HG02678 (cell line): ENCODE results near the gene WDR82.

Experiments
- ATAC-seq: cut with Tn5 transposase; IDR thresholded peaks from one replicate; pipeline ENCODE4 v1.9.1; 2021; ENCODE audit warnings: mild to moderate bottlenecking, moderate library complexity; ENCODE audit not compliant: unreplicated experiment

Gene WDR82

DNA sequence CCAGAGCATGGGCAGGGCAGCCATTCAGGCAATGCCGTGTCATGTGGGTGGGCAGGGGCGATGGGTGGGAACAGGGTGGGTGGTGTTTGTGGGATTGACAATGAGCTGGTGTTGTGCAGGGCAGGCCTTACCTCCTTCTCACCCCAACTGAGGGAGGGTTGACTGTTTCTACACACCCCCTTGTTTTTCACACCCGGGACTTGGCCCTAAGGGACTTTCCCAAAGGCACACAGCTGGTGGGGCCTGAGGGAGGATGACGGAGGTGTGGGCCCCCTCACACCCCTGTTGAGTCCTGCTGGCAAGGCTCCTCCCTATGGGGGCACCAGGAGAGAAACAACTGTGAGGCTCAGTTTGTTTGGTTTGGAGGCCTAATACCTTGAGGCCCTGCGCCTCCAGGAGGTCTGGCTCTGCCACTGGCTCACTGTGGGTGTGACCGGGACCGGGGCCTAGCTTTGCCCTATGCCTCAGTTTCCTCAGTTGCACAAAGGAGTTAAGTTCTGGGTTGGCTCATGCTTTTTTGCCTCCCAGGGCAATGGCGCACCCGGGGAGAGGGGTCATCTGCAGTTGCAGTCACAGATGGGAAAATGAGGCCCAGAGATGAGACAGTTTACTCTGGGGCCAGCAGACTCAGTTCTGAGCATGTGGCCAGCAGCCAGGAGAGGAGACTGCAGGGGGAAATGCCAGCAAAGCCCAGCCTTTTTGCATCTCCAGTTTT lies 32.6 kb upstream of the WDR82 start:
- ATAC-seq: peak; percentile 62

DNA sequence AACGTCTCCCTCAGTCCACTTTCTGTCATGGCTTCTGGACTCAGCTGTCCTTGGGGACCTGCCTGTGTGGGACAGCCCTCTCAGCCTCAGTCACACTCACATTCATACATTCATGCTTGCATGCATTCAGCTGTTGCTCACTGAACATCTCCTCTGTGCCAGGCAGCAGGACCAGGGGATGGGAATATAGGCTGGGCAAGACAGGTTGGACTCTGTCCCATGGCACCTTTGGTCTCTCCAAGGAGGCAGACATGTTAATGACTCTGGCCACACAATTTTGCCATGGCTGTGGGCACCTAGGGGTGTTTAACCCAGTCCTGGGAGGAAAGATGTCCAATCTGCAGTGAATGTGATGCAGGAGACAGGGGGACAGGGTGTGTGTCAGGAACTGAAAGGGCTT lies 29.9 kb upstream of the WDR82 start:
- ATAC-seq: no peak

DNA sequence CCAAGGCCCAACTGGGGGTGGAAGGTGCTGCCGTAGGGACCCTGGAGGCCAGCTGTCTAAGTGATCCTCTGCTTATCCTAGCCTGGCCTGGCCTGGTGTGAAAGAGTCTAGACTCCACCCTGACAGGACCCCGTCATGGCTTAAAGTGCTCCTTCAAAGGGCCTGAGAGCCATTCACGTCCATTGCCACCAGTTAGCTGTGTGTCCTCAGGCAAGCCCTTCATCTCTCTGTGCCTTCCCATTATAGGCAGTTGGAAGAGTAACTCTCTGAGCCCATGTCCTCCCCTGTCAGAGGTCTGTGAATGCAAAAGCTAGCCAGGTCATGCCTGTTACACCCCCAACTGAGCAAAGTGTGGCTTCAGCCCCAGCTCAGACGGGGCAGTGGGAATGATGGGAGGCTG lies 28.5 kb upstream of the WDR82 start:
- no peak for ATAC-seq

DNA sequence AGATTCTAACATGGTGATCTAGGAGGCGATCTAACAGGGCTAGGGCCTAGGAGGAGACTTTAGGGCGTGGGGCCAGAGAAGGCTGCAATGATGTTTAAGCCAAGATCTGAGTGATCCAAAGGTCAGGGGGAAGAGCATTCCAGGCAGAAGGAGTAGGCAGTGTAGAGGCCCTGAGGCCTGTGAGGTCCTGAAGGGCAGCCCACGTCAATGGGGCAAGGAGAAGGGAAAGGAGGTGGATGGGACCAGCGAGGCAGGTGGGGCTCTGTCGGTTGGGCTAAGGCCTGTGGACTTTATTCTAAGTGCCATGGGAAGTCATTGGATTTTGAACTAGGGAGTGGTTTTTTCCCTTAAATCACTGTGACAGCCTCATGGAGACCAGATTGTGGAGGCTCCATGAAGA lies 27.5 kb upstream of the WDR82 start:
- ATAC-seq: no peak

DNA sequence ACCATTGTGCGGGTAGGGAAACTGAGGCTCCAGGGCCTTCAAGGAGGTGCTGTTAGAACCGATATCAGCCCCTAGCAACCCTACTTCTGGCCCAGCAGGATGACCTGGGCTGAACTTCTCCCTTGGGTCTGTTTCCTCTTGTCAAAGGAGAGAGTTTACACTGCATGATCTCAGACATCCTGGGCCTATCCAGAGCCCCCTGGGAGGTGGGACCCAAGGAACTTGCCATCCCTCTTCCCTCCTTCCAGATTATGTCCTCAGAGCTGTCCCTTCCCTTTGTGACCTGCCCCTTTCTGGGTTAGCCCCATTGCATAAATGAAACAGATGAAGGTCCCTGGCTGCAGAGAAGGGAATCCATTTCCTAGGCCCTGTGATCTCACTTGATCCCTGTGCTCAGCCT lies 25.4 kb upstream of the WDR82 start:
- ATAC-seq: no peak

DNA sequence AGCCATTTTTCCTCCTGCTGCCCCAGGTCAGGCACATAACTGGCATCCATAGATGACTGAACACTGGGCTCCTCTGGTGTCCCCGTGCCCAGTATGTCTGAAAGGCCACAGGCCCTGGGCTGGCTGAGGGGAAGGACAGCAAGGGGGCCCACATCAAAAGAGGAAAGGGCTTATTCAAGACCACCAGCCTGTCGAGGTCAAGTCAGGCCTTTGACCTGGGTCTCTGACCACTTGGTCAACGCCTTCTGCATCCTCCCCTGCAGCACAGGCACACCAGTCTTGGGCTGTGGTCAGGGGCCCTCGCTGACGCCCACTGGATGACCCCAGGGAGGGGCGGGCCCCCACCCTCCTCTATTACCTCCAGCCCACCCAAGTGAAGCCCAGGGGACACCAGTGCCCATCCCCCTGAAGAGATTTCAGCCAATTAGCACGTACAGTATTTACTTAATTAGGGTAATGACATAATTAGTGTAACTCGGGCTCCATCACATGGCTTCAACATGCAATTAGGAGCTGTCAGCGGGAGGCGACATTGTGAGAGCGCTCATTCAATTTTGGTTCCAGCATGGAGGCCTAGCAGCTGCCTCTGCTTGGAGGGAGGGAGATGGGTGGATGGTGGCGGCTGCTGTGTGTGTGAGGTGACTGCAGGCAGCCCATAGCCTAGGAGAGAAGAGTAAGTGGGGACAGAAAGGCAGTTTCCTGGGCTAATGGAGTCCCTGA lies 24.1 kb upstream of the WDR82 start:
- ATAC-seq: no peak

DNA sequence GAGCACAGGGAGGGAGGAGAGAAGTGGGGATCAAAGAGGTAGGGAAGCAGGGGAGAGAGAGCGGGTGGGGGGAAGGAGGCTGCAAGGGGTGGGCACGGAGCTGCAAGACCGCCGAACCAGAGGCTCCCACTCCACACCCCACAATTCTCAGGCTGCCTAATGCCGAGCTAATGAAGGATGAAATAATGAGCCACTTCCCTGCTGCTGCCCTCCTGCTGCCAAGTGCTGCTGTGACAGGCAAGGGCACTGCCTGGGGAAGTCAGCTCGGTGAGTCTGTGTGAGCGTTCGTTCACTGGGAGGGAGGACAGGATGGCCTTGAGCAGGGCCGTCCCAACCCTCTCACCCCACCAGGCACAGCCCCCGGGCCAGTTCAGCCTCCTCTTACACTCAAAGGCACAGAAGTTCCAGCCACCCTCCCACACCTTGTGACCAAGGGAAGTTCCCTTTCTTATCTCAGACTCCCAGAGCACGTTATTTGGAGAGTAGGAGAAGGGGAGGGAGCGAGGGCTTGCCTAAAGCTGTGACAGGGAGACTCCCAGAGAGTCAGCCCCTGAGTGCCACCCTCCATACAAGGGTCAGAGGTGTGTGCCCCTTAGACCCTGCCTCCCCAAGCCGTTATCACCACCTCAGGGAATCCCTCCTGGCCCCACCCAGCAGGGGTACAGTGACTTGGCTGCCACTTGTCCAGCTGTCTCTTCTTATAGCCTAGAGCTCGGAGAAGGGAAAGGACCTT lies 21.6 kb upstream of the WDR82 start:
- no peak for ATAC-seq

DNA sequence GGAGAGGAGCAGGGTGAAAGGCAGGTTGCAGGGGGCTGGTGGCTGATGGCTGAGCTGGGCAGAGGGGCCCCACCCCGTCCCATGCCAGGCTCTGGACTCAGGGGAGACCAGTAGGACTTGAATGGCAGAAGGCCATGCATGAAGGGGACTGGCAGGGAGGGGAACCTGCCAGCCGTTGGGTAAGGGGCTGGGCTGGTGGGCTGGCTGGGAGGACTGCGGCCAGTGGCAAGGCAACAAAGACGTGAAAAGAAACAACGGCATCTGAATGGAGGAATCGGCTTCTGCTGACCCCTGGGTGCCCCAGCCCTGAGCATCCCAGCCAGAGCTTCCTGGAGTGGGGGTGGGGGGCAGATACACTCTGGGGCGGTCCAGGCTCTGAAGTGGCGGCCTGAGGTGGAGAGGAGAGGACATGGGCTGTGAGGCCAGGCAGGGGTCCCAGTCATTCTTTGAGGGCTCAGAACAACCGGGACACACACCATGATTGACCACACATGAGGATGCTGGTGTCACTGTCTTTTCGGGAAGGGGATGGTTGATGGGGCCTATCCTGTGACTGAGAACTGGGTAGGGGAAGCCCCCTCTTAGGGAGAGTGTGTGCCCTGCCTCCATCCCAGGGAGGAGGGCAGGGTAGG lies 20.9 kb upstream of the WDR82 start:
- no peak for ATAC-seq

DNA sequence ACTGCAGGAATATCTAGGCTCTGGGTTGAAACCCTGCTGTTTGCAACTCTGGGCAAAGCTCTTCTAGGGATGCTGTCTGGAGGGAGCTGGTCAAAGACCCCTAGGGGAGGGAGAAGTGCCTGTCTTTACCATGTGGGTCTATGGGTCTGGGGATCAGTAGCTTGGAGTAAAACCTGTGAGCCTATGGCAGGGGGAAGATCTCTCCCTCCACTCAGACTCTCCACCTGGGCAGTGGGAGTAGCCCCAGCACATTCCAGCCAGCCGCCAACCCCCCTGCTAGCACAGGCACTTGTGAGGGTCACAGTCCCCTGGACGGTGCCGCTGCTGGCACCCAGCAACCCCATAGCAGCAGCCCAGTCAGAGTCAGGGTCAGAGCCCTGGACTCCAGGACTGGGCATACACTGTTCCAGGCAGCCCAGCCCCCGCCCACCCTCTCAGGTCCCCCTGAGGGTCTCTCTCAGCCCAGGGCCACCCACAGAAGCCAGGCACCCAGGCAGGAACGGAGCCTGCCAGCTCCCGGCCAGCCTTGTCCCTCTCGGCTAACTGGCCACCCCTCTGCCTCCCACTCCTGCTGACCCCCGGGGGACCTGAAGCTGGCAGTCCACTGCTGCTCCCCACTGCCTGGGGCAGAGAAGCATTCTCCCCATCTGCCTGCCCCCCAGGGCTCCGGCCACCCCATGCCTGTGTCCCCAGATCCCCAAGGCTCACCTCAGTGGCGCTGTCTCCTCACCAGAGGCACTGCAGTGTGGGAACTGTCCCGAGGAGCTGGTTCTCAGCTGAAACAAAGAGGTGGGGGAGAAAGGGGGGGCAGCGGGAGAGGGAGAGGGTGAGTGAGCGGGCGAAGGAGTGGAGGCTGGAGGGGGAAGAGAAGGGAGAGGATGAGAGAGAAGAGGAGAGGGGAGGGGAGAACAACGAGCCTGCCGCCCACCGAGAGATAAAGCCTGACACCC lies 20.0 kb upstream of the WDR82 start:
- no peak for ATAC-seq

DNA sequence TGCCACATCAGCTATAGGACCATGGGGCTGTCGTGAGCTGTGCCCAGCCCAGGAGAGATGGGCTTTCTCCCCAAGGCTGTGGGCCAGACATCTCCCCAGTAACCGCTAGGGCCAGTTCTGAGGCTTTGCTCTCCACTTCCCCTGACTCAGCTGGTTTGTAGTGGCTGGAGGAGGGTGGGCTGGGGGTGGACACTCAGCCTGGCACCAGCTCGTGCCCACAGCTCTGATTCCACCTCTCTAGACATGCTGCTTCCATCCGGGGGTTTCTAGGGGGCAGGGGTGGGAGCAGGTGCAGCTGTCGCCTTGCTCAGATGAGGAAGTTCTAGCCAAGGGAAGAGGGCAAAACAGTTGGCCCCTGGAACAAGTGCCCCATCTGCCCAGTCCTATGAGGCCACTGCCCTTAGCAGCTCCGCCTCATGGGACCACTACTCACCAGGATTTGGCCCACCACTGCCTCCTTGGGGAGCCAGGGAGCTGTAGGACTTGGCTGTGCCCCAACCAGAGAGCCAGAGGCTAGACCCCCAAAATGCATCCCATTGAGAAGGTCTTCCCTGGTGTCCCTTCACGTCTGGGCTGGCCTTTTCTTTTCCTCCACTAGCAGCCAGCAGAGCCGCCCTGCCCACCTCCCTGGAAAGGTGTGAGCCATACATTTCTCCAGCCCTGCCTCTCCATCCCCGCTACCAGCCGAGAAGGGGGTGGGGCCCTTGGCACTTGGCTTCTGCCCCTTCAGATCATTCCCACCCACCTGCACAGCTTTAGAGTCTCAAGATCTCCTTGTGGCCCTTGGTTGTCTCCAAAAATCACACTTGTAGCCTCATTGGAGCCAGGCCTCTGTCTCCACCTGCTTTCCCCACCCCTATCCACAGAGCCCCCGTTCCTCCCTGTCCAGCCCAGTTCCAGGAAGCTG lies 19.0 kb upstream of the WDR82 start:
- ATAC-seq: no peak

DNA sequence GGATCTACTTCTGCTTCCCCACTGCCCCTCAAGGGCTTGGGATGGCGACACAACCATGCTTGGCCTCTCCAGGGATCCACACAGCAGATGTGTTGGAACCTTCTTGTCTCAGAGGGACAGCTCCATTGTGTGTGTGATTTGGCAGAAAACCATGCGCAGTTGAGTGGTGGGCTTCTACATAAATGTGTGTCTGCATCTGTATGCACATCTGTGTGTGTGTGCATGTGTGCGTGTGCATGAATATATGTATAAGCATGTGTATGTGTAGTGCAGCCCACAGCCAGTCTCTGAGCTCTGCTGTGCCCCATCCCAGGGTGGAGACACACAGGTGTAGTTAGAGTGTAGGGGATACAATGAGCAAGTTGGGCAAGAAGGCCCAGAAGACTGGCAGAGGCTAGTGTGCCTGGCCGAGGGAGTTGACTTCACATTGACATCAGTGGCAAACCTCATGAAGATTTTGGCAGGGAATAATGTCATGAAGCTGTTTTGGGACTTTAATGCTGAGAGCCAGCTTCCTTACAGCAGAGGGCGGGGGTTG lies 17.3 kb upstream of the WDR82 start:
- ATAC-seq: no peak

DNA sequence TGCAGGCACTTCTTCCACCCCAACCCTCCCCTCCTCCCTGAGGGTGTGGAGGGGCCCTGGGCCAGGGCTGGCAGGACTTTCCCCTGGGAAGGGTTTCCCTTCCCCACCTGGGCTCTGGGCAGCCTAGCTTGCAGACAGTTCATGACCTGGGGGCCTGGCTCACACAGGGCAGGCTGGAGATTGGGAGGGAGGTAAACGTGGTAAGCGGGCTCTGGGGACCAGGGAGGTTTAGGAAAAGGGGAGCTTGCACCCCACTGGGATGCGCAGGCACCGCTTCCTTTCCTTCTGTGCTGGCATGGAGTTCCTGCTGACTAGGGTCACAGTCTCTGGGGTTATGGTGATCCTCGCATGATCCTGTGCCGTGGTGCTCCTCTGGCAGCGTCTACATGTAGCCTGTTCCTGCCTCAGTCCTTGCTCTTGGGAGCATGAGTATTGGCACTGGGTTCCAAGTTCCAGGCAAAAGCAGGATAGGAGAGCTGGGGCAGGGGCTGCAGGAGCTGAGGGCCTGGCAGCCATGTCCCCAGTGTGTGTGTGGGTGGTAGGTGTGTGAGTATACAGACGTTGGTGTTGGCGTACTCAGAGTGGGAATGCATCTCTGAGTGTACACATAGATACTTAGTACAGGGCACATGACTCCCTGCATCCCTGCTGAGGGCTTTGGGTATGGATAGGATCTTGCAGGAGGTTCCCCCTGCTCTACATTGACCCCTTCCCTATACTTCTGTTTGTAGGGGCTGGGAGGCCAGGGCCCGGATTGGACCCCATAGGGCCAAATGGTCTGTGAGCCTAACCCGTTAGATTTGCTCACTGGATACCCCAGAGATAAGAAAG lies 16.1 kb upstream of the WDR82 start:
- no peak for ATAC-seq

DNA sequence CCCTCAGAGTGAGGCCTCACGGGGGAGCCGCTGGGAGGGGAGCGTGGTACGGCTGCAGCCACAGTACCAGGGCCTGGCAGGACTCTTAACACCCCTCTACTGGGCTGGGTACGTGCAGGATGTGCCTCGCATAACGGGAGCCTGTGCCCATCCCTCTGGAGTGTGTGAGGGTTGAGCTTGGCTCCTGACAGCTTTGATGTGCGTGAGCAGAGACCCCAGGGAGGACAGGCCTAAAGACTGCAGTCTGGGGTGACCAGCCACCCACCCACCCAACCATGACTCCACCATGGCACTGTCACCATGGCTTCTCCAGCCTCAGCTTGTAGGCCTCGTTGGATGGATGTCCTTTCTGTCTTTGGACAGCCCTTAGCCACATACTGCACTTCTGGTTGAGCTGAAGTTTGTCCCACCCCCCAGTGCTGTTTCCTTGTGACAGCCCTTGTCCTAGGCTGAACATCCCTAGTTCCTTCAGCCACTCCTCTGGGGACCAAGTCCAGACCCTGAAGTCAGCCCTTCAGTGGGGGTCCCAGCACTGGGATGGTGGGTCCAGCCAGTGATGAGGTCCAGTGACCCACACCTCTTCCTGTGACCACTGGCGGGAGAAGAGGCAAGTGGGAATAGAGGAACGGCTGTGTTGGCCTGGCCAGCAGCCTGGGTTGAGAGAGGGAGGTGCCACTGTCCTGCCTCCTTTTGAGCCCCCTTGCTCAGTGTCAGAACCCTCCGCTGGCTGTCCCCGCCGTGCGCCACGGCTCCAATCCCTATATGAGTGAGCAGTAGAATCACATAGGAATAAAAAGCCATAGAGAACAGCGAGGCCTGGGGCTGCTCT lies 15.3 kb upstream of the WDR82 start:
- ATAC-seq: no peak

DNA sequence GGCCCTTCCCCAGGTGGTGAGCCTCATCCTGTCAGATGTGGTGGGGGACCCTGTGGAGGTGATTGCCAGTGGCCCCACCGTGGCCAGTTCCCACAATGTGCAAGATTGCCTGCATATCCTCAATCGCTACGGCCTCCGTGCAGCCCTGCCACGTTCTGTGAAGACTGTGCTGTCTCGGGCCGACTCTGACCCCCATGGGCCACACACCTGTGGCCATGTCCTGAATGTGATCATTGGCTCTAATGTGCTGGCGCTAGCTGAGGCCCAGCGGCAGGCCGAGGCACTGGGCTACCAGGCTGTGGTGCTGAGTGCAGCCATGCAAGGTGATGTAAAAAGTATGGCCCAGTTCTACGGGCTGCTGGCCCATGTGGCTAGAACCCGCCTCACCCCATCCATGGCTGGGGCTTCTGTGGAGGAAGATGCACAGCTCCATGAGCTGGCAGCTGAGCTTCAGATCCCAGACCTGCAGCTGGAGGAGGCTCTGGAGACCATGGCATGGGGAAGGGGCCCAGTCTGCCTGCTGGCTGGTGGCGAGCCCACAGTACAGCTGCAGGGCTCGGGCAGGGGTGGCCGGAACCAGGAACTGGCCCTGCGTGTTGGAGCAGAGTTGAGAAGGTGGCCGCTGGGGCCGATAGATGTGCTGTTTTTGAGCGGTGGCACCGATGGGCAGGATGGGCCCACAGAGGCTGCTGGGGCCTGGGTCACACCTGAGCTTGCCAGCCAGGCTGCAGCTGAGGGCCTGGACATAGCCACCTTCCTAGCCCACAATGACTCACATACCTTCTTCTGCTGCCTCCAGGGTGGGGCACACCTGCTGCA lies 14.0 kb upstream of the WDR82 start:
- ATAC-seq: no peak

DNA sequence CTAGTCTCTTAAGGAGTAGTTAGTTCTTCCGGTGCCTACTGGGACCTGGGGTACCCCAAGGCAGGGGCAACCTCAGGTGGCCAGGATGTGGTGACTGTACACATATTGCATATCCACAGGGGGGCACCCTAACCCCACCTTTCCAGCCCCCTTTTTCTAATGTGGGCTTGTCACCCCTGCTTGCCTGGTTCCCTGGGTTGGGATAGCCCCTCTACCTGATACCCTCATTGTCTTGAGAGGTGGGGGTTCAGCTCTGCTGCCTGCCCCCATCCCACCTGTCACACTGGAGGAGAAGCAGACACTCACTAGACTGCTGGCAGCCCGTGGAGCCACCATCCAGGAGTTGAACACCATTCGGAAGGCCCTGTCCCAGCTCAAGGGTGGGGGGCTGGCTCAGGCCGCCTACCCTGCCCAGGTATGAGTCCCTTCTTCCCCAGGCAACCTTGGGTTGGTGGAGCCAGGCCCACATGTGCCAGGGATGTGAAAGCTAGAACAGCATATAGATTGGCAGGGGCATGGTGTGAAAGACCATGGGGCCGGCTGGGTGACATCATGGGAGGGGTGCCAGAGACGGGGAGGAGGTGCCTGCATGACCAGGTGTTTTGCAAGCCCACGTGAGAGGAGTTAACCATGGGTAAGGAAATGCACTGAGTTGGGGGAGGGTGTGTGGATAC lies 13.2 kb upstream of the WDR82 start:
- ATAC-seq: no peak
